Keratinocyte (primary cell): ENCODE data around the gene TBC1D2. TPM values are rescaled to one million over a fixed set of nuclear protein-coding genes. Genes with fewer than 3 reads are reported as not detected.

ENCODE experiments used
- DNase-seq: peaks from one replicate; pipeline ENCODE4 v3.0.0-alpha.2; 2011; ENCODE audit warnings: low read depth, missing footprints, low spot score
- FAIRE-seq: peaks from 2 replicates; lab custom pipeline; 2011; peaks lifted over from hg19 to GRCh38; lab: Jason Lieb, UNC
- H2AFZ ChIP-seq: 2 replicates; pipeline ENCODE4 v1.6.0; 2012; ENCODE audit warnings: low read length, control low read depth, inconsistent platforms; ENCODE audit not compliant: control insufficient read depth
- H3K27ac ChIP-seq: 2 replicates; pipeline ENCODE4 v1.5.1; 2011; ENCODE audit warnings: low read length; ENCODE audit not compliant: control insufficient read depth, insufficient read depth
- H3K27me3 ChIP-seq: 3 replicates; pipeline ENCODE4 v1.6.0; 2011; ENCODE audit warnings: low read length; ENCODE audit not compliant: control insufficient read depth, insufficient read depth; ENCODE audit errors: extremely low read depth
- H3K36me3 ChIP-seq, 2 experiments: 2 replicates in 1 of 2; 3 replicates in 1 of 2; pipeline ENCODE4 v1.5.1; 2011; ENCODE audit warnings: low read length in 2 of 2, mild to moderate bottlenecking in 1 of 2; ENCODE audit not compliant: control insufficient read depth in 2 of 2, insufficient read depth in 2 of 2; ENCODE audit errors: extremely low read depth in 1 of 2
- H3K4me1 ChIP-seq: 3 replicates; pipeline ENCODE4 v1.5.1; 2011; ENCODE audit warnings: low read length; ENCODE audit not compliant: control insufficient read depth, insufficient read depth; ENCODE audit errors: extremely low read depth
- H3K4me2 ChIP-seq: 3 replicates; pipeline ENCODE4 v1.6.0; 2011; ENCODE audit warnings: low read depth, low read length; ENCODE audit not compliant: control insufficient read depth, insufficient read depth; ENCODE audit errors: extremely low read depth
- H3K4me3 ChIP-seq, 3 experiments: fragments of 200-600 bp in 1 of 3; sonication (generic) in 1 of 3; 2 replicates in 2 of 3; 3 replicates in 1 of 3; pipeline ENCODE4 v1.5.1; 2011 to 2016; ENCODE audit warnings: low read length in 3 of 3, mild to moderate bottlenecking in 3 of 3, control low read depth in 2 of 3, inconsistent platforms in 1 of 3, low read depth in 1 of 3, mixed read lengths in 1 of 3, mixed run types in 1 of 3, moderate library complexity in 1 of 3; ENCODE audit not compliant: control insufficient read depth in 2 of 3, insufficient read depth in 2 of 3; ENCODE audit errors: extremely low read depth in 1 of 3
- H3K79me2 ChIP-seq: 2 replicates; pipeline ENCODE4 v1.6.0; 2012; ENCODE audit warnings: low read length; ENCODE audit not compliant: control insufficient read depth, insufficient read depth
- H3K9ac ChIP-seq: 3 replicates; pipeline ENCODE4 v1.6.0; 2011; ENCODE audit warnings: low read length; ENCODE audit not compliant: control insufficient read depth, insufficient read depth; ENCODE audit errors: extremely low read depth
- H3K9me1 ChIP-seq: 3 replicates; pipeline ENCODE4 v1.6.0; 2011; ENCODE audit warnings: low read length; ENCODE audit not compliant: control insufficient read depth, insufficient read depth; ENCODE audit errors: extremely low read depth
- H3K9me3 ChIP-seq: 2 replicates; pipeline ENCODE4 v1.5.1; 2012; ENCODE audit warnings: low read depth, low read length; ENCODE audit not compliant: control insufficient read depth
- H4K20me1 ChIP-seq: 3 replicates; pipeline ENCODE4 v1.6.0; 2011; ENCODE audit warnings: low read length; ENCODE audit not compliant: control insufficient read depth, insufficient read depth; ENCODE audit errors: extremely low read depth
- EZH2 ChIP-seq: IDR thresholded peaks from one replicate; pipeline ENCODE4 v1.6.1; 2012; ENCODE audit warnings: inconsistent platforms, mild to moderate bottlenecking, low read length, moderate library complexity
- dilution Hi-C: fragments of 300-500 bp; cut with MboI; formaldehyde crosslinking; loops from one replicate; pipeline ENCODE4 v1.7.0; 2020; ENCODE audit warnings: low sequenced_read_pairs; ENCODE audit not compliant: extremely low pct_ligation_motif_present
- polyA plus RNA-seq, 5 experiments: library from polyadenylated mRNA; depleted of rRNA in 3 of 5; stranded (reverse) in 3 of 5; stranded (forward) in 1 of 5; unstranded in 1 of 5; fragments of >200 nt; gene quantifications; 1 replicate in 1 of 5; 2 replicates in 3 of 5; 3 replicates in 1 of 5; pipeline versions ENCODE4 v1.2.1 to v1.2.3, GENCODE V29; 2011 to 2012; ENCODE audit warnings: missing spikeins in 2 of 5, low read depth in 1 of 5, low replicate concordance in 1 of 5
- TF ChIP-seq, protein P1 (sequence below), 3 experiments: IDR thresholded peaks in 1 of 3; conservative IDR thresholded peaks in 1 of 3; optimal IDR thresholded peaks in 1 of 3; 2 replicates in 2 of 3; 3 replicates in 1 of 3; pipeline versions ENCODE3 to v1.5.1; 2011; ENCODE audit warnings: low read length in 3 of 3, mild to moderate bottlenecking in 3 of 3, moderate library complexity in 2 of 3, control low read depth in 1 of 3, inconsistent platforms in 1 of 3; ENCODE audit not compliant: insufficient read depth in 2 of 3; ENCODE audit errors: extremely low read depth in 1 of 3

Gene TBC1D2
- polyA plus RNA-seq, 1 donor (not counting 4 experiments of a cell fraction or from before 2014, with no cell fraction given) = 59.2 TPM

DNA sequence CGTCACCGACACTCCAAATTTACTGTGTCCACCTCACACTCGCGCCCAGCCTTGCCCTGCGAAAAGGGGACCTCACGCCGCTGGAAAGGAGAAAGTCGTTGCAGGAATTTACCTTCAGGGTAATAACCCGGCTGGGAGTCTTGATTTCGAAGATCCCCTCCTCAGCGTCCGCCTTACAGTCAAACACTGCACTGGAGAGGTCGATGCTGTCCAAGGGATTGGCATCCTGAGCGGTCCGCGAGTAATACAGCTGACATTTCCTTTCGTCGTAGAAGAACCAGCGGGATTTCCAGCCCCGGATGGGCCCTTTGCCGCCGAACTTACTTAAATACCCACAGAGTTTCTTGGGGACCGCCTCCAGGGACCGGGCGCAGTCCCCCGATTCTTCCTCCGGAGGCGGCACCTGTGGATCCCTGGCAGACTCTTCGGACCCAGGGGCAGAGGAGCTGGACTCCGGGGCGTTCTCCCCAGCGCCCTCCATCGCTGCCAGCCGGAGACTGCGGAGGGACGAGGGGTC, 330 bp downstream of the TBC1D2 start:
- no peaks in the 10 kb centered on the region for H3K9me1 ChIP-seq
- peak overlapping the region; percentile 74 for H3K27ac ChIP-seq
- no peaks in the 10 kb centered on the region for H3K9me3 ChIP-seq
- H3K9ac ChIP-seq = peak overlapping the region; percentile 75
- H3K4me1 ChIP-seq = peaks cover 39% of the 10 kb centered on the region
- DNase-seq = no peak
- TF ChIP-seq, protein P1, sequence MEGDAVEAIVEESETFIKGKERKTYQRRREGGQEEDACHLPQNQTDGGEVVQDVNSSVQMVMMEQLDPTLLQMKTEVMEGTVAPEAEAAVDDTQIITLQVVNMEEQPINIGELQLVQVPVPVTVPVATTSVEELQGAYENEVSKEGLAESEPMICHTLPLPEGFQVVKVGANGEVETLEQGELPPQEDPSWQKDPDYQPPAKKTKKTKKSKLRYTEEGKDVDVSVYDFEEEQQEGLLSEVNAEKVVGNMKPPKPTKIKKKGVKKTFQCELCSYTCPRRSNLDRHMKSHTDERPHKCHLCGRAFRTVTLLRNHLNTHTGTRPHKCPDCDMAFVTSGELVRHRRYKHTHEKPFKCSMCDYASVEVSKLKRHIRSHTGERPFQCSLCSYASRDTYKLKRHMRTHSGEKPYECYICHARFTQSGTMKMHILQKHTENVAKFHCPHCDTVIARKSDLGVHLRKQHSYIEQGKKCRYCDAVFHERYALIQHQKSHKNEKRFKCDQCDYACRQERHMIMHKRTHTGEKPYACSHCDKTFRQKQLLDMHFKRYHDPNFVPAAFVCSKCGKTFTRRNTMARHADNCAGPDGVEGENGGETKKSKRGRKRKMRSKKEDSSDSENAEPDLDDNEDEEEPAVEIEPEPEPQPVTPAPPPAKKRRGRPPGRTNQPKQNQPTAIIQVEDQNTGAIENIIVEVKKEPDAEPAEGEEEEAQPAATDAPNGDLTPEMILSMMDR (optimal IDR thresholded peaks at IDR 0.05 in 1 of 3, IDR thresholded peaks at IDR 0.05 in 1 of 3, conservative IDR thresholded peaks at IDR 0.05 in 1 of 3; ENCODE audit: extremely low read depth in 1 of 3, insufficient read depth in 2 of 3, low read length in 3 of 3) = no peak
- no peak for TF ChIP-seq EZH2
- peak overlapping the region; percentile 77 to 93 (median 91) for H3K4me3 ChIP-seq
- H3K79me2 ChIP-seq = peaks cover 44% of the 10 kb centered on the region
- H3K27me3 ChIP-seq = no peaks in the 10 kb centered on the region
- H3K4me2 ChIP-seq = peak overlapping the region; percentile 87
- no peaks in the 10 kb centered on the region for H4K20me1 ChIP-seq
- H3K36me3 ChIP-seq = peaks cover 9 to 19% of the 10 kb centered on the region in 2 experiments
- H2AFZ ChIP-seq = peak overlapping the region; percentile 54
- FAIRE-seq = no peak
- dilution Hi-C loops = no loop called here

- dilution Hi-C loops = no loop called here
- Histone ChIP-seq H3K4me2 (peak overlapping the region; percentile 87), H3K27ac (peak overlapping the region; percentile 74), H3K4me1 (peaks cover 46% of the 10 kb centered on the region), H3K9ac (peak overlapping the region; percentile 75), H3K27me3 (no peaks in the 10 kb centered on the region), H3K36me3 (peaks cover 9 to 20% of the 10 kb centered on the region in 2 experiments), H3K9me3 (no peaks in the 10 kb centered on the region), H3K9me1 (no peaks in the 10 kb centered on the region), H2AFZ (no peak overlapping the region), H3K4me3 (peak overlapping the region; percentile 77 to 93 (median 91)), H4K20me1 (no peaks in the 10 kb centered on the region), H3K79me2 (peaks cover 45% of the 10 kb centered on the region)
- DNase-seq (no peak), FAIRE-seq (no peak)
- no peak for TF ChIP-seq EZH2
- TF ChIP-seq, protein P1 (optimal IDR thresholded peaks at IDR 0.05 in 1 of 3, IDR thresholded peaks at IDR 0.05 in 1 of 3, conservative IDR thresholded peaks at IDR 0.05 in 1 of 3; ENCODE audit: extremely low read depth in 1 of 3, insufficient read depth in 2 of 3, low read length in 3 of 3) = no peak
These were observed 1.0 kb downstream of the TBC1D2 start for GRCh38 chr9:98254228-98255060.
